Stimulated activated CD4-positive, alpha-beta T cell treated with anti-CD3 and anti-CD28 coated beads, Interleukin-12 subunit alpha, Interleukin-12 subunit beta, amount 100 ng/mL, for 24 hours (primary cell): ENCODE measurements around the gene CASP1.
"Not testable (repeated sequence)": the region's sequence is repeated elsewhere in the genome, so short reads cannot be mapped to it uniquely, and the experiment has no call there.

Experiments used
- DNase-seq, 2 experiments: peaks; one replicate each; pipeline ENCODE4 v3.0.0-alpha.2; 2020; ENCODE audit warnings: low read depth in 2 of 2

Gene CASP1

DNA sequence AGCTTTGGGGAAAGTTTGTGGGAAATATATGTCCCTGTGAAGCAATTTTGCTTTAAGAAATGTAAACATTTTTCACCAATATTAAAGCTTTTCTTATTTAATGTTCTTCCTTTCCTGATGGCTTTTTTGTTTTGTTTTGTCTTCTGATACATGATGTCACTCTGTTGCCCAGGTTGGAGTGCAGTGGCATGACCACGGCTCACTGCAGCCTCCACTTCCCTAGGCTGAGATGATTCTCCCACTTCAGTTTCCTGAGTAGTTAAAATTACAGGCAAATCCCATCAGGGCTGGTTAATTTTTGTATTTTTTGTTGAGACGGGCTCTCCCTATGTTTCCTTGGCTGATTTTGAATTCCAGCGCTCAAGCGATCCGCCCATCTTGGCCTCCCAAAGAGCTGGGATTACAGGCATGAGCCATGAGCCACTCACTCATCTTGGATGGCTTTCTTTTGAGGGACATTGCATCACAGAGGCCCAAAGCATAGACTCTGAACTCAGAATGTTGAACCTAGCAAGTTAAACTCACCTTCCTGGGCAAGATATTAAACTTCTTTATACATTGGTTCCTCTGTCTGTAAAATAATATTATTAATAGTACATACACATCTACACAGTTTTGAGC, 10.8 kb upstream of the CASP1 start:
- DNase-seq: no peak

DNA sequence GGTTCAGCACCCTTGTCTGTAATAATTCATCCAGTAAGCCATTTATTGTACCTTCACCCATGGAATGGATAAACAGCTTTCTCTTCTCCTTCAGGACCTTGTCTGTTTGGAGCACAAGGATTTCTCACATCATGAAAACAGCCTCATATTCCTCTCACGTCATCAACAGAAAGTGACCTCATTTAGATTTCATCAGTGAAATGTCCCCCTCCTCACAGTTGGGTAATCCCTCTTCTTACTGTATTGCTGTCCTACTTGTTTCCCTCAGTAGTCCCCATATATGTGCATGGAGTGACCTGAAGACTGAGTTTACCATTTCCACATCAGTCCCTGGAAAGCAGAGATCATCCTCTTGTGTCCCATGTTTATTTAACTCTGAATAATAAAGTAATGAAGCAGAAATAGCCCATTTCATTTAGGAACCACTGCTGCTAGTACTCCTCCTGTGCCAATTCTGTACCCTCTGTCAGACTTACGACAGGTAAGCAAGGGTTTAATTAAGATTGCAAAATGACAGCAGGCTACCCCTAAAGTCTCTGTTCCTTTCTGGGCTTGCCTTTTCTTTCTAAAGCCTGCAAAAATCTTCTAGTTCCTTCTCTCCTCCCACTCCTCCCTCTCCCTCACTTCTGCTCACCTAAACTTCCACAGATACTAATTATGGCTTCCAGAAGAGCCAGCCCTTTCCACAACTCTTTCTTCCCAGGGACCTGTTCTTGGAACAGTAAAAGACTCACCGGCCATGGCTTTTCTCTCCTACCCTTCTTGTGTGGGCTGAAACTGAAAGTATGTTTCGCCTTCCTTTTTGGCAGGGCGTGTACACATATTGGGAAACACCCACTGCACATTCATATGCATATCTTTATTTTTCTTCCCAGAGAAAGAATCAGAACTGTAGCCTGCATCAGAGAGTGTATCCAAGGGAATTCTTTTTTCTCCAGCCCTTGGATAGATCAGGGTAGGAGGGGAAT, 9.9 kb upstream of the CASP1 start, which contains the start of gene CARD16:
TSS of gene CARD16 (minus strand) at position 779 of the 968 bp plus-strand sequence. CDS start at position 741, 38 bp downstream.
- DNase-seq: peak; percentile 14 to 16

DNA sequence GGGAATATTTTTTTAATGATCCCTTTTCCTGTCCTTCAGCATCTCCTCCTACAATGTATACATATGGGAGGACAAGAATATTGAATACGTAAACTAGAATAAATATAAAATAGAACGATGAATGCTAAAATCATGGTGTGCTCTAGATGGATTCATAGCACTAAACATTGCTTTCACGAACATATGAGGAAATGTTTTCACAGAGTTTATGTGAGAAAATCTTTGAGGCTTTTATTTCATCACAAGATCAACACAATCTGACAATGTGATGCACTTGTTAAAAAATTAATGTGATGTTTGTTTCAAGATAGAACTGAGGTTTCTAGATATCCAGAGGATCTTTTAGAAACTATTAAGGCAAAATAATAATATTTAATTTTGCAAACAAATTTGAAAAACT, 7.2 kb upstream of the CASP1 start:
- no peak for DNase-seq

DNA sequence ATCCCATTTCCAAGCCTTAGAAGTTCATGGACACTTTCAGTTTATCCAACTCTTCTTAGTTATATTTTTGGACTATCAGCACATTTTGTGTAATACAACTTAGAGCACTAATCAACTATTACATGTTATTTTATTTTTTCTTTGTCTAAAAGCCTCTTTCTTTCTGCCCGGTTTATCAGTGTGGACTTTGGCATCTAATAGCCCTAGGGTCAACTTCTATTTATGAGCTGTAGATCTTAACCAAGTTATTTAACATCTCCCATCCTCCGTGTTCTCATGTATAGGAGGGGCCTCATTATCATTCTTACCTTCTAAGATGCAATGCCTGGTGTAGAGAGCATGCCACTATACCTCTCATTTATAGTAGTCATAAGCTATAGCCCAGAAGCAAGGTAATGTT, 5.8 kb upstream of the CASP1 start:
- no peak for DNase-seq

DNA sequence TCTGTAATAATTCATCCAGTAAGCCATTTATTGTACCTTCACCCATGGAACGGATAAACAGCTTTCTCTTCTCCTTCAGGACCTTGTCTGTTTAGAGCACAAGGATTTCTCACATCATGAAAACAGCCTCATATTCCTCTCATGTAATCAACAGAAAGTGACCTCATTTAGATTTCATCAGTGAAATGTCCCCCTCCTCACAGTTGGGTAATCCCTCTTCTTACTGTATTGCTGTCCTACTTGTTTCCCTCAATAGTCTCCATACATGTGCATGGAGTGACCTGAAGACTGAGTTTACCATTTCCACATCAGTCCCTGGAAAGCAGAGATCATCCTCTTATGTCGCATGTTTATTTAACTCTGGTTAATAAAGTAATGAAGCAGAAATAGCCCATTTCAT, 556 bp downstream of the CASP1 start:
- not testable (repeated sequence) for DNase-seq

DNA sequence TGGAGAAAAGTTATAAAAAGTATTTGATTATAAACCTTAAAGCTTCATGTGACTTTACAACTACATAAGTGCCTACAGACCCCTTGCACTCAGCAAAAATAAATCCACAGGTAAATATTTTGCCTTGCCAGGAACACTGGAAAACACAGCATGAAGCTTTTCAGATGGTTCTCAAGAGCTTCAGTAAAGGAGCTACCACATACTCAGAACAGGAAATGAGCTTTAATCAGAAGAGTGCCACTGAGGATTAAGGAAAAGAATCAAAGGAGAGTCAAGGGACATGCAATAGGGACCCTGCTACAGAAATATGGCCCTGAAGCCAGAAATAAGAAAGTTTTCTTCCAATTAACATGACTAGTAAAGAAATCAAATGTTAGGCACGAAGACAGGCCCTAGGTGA, 1.2 kb downstream of the CASP1 start:
- DNase-seq: no peak

DNA sequence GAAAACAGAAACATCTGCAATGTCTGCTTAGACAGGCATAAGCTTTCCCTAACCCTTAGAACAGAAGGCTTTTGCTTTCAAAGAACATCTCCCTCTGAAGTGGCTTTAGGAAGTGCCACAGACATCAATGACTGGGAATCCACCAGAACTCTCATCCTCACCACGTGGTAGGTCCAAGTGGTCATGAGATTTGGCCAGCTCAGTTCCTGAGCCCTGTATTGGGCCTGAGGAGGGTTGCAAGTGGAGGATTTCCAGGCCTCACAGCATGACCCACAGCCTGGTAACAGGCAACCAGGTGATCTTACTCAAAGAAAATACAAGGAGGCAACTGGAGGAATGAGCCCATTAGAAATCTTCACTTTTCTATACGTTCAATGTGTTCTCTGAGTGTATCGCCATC, 1.6 kb downstream of the CASP1 start:
- DNase-seq: no peak

DNA sequence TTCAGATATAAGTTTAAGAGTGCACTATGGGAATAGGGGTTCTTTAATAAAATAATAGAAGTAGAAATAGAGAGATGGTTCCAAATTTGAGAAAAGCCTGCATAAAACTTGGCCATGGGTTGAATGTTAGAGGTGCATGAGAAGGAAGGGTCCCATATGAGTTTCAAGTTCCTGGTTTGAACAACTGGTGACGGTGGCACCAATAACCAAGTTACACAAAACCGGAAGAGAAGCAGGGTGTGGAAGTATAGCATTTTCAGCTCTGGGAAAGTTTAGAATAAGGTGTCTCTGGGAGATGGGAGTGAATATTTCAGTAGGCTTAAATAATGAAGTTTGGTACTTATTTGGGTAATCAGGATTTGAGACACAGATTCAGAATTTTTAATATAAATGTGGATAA, 2.4 kb downstream of the CASP1 start:
- no peak for DNase-seq

DNA sequence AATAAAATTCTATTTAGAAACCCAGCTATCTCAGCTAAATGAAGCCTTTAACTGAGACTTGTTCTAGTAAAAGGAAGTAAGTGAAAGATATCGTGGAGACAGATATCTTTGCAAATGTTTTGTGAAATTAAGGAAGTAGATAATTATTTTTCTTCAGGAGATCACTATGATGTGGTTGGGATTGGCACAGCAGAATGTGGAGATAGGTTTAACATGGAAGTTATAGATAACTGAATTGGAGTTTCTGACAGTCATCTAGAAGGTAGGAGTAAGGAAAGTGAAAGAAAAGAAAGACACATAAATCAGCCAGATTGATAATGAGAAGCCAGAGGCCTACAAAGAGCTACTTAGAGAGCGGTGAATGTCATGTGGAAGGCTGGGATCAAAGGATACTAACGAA, 7.3 kb downstream of the CASP1 start:
- DNase-seq: no peak

DNA sequence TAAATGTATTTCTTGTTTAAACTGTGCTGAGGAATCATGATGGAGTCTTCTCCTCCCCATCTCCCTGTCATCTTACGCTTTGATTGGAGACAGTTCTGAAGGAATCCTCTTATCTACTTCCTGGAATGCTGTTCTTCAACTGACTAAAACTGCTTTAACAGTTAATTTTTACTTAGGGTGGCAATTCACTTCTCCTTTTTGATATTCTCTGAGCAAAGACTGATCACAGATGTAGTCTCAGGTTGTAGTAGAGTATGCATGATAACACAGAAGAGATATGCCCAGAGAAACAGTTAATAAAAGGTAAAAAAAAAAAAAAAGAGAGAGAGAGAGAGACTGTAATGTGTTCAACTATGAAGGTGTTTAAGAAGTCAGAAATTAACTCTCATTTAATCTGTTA, 10.6 kb downstream of the CASP1 start:
- DNase-seq: no peak

DNA sequence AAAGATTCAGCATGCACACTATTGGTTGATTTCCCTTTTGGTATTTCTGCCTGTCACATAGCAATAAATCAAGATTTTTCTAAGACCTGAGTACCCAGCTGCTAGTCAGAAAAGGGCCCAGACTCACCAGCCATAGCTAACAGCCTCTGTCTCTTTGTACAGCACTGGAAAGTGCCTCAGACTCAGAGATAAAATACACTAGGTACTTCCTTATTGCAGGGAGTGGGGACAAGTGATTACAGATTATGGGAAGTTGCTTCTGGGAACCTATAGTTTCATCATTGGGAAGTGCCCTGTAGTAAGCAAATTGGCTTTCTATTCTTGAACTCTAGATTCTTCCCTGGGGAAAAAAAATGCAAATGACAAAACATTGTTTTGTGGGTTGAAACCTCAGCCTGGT, 11.9 kb downstream of the CASP1 start, which contains the start of gene CASP5:
TSS of gene CASP5 (minus strand) at position 166 of the 400 bp plus-strand sequence. CDS start at position 134, 32 bp downstream.
- DNase-seq: no peak

DNA sequence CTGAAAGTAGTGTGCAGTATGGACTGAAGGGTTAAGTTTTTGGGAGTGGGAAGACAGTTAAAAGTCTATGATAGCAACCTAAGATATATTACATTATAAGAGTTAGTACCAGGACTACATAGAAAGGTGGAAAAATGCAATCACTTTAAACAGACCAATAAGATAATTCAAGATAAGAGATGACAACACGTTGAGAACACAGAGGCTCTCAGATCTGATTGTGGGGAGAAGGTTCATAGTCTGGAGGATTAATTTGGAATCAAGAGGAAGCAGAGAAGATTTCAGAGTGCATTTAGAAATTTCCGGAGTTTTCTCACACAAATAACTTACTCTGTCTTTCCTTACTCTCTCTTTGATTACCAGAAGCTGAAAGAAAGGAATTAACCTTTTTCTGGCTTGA, 12.4 kb downstream of the CASP1 start:
- no peak for DNase-seq

DNA sequence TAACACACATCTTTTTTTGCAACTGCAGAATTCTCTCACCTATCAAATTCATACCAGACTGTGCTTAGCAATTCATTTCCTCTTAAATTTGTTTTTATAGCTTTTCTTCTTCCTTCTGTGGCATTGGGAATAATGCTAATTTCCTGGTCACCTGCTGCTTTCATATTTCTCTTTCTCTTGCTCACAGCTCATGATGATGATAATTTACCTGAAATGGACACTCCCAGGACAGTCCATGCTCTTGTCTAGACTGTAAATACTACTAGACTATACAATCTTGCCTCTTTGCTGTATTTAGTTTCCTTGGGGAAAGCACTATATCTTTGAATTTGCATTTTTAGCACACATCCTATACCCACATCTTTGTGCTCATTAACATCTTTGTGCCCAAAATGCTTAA, 27.5 kb downstream of the CASP1 start:
- no peak for DNase-seq

DNA sequence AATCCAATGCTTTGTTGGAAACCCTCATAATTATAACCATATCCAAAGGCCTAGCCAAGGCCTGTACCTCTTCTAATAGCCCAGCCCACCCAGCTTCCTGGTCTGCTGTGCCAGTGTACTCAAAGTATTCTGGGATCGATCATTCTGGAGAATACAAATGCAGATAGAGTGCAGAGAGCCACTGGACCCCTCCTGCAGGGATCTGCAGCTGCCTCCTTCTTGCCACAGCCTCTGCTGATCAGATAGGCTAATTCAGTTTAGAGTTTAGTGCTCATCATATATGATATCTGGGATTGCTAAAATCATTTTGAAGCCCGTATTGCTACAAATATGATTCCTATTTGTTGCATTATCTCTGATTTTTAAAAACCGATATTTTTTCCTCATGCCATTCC, 29.5 kb downstream of the CASP1 start:
- no peak for DNase-seq

DNA sequence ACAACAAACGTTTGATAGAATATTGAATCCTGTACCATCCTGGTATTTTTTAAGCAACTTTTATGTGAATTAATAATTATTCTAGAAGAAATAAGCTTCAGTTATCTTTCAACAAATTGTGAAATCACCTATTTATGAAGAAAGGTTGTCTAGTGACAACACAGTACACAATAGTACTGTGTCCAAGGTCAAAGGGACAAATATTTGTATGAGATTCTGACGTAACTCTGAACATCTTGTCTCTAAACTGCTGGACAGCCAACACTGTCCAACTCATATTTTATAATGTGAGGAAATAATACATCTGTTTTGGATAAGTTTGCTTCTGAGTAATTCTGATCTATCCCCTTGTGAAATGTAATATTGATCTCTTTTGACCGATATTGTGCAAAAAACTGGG, 30.9 kb downstream of the CASP1 start:
- DNase-seq: no peak

DNA sequence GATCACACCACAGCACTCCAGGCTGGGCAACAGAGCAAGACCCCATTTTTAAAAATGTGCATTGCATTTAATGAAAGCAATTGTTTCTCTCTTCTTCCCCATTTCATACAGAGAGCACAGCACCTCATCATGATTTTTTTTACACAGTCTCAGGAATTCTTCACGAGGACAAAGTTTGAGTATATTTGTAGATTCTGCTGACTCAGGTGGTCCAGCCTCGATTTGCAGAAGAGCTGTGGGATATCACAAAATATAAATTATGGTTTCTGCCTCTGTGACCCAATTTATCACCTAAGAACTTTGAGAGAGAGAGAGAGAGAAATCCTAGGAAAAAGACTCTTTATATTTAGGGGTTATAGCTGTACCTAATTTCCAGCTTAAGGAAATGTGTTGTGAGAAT, 31.8 kb downstream of the CASP1 start:
- DNase-seq: no peak

DNA sequence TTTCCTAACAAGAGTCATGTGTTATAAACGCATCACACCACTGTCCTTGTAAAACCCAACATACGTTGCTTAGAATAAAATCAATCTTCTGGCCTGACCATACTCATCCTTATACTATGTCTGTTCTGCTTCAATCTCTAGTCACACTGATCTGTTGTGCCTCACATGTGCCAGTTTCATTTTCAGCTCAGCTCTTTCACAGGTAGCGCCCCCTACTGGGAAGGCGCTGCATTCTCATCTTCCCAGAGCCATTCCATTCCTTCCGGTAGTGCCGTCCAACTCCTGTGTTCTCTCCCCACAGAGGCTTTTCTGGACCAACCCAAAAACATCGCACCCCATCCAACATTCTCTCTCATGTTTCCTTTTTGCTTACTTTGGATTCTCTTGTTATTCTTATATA, 34.1 kb downstream of the CASP1 start:
- peak; percentile 17 to 38 for DNase-seq

DNA sequence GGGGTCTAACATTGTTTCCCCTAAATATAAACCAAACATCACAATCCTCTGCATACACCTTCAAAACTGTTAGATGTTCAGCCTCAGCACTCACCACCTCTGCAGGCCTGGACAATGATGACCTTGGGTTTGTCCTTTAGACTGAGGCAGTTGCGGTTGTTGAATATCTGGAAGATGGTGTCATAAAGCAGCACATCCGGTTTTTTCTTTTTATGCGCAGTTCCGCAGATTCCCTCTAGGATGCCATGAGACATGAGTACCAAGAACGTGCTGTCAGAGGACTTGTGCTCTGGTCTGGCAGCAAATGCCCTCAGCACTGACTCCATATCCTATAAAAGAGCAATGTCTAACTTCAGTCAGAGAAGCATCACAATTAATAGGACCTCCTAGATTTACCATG, 34.8 kb downstream of the CASP1 start:
- no peak for DNase-seq

DNA sequence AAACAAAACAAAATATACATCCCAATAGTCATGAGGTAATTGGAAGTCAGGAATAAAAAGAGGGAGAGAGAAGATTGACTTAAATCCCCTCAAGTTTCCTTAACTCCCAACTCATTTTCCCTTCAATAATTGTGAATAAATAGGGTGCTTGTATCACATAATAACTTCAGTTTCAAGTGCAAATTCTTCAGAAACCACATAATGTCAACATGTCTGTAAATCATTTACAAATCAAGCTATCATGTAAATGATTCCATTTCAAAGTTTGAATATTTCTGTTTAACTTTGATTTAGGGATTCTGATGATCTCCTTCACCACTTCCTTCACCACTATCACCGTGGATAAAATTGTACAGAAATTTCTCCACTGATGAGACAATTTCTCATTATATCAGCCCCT, 35.2 kb downstream of the CASP1 start:
- no peak for DNase-seq

DNA sequence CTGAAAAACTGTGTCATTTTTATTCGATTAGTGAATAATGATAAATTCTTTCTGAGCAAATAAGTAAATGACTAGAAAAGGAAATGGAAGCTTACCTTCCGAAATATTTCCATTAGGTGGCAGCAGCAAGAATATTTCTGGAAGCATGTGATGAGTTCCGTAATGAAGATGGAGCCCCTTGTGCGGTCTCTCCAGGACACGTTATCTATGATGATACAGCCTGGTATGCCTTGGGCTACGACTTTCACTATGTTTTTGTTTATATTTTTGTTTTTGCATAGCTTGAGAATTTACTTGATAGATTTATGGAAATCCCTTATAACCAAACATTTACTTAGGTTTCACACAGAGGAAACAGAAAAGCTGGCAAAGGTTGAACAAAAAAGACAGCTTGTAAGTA, 37.7 kb downstream of the CASP1 start:
- DNase-seq: no peak

DNA sequence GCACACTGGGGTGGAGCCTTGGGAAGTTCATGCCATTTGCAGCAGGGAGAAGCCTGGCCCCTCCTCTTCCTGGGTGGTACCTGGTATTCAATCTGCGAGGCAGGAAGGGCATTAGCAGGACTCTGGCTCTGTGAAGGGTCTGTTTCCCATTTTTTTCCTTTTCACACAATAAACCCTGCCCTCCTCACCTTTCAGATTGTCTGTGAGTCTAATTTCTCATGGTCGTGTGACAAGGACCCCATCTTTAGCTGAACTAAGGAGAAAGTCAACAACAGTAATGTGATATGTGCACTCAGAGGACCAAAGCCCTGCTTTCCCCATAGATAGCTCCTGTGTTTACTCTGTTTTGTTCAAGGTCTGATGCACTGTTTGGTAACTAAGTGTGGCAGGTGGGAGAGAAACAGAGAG, 39.9 kb downstream of the CASP1 start:
- no peak for DNase-seq

DNA sequence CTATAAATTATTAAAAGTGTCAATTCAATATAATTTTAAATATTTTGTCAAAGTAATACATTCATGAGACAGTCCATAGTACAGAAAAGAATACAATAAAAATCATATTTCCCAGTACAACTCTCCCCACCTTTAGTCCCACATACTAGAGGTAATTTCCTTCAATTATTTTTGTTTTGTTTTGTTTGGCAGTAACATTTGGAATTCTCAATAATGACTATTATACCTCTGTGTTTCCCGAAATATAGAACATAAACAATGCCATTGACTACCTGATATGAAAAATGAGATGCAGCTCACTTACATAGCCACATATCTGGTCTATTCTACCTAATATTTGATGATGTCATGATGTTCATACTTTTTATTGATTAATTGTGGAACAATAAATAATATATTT, 42.2 kb downstream of the CASP1 start:
- DNase-seq: no peak

DNA sequence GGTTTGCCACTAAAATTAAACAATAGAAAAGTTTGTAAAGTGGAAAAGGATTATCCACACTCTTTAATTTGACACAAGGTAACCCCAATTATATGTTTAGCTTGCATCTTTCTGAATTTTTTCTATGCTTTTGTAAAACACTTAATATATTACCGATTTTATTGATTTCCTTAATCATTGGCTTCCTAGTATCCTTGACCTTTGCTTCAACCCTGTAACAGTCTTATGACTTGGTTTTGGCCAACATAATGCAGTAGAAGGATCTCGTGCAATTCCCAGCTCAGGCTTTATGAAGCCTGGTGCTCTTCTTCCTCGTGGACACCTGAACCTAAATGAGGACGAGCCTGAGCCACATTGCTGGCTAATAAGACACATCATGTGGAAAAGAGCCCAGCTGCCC, 43.0 kb downstream of the CASP1 start:
- DNase-seq: no peak
